Colonic mucosa (tissue), 4 donors: Measurements from ENCODE around the gene PLEK. TPM values are rescaled to one million over a fixed set of nuclear protein-coding genes. Genes with fewer than 3 reads are reported as not detected.
"Not testable (repeated sequence)": the region's sequence is repeated elsewhere in the genome, so short reads cannot be mapped to it uniquely, and the experiment has no call there.

Experiments
- DNase-seq: peaks from one replicate; pipeline ENCODE4 v3.0.0-alpha.2; 2020
- H3K27ac ChIP-seq: fragments of 200-600 bp; one replicate; pipeline ENCODE4 v1.8.0; 2021
- H3K27me3 ChIP-seq: fragments of 200-600 bp; one replicate; pipeline ENCODE4 v1.8.0; 2021
- H3K36me3 ChIP-seq: fragments of 200-600 bp; one replicate; pipeline ENCODE4 v1.8.0; 2021
- H3K4me1 ChIP-seq: fragments of 200-600 bp; one replicate; pipeline ENCODE4 v1.8.0; 2021; ENCODE audit warnings: mild to moderate bottlenecking
- H3K4me3 ChIP-seq: fragments of 200-600 bp; one replicate; pipeline ENCODE4 v1.8.0; 2021
- H3K9ac ChIP-seq, 2 donors: one replicate each; pipeline ENCODE4 v1.7.0; 2013; ENCODE audit warnings: control low read depth in 2 of 2, low read depth in 2 of 2, low read length in 2 of 2
- H3K9me3 ChIP-seq: fragments of 200-600 bp; one replicate; pipeline ENCODE4 v1.8.0; 2021
- intact Hi-C: fragments of 100-400 bp; cut with DNase I; formaldehyde crosslinking; loops from one replicate; pipeline ENCODE4 v1.14.1; 2022
- total RNA-seq, 2 donors: library from RNA; stranded (reverse); fragmentation: NEBNext Ultra II Directional in 1 of 2; extraction: Animal tissue kit (Norgen Biotek cat#: 25700) in 1 of 2; gene quantifications; one replicate each; pipeline ENCODE4 v1.2.1, GENCODE V29; 2021
- TF ChIP-seq, protein P1 (sequence below): fragments of 200-600 bp; IDR thresholded peaks from one replicate; pipeline ENCODE4 v1.8.0; 2022; ENCODE audit warnings: antibody characterized with exemption, mild to moderate bottlenecking
- donor health status: healthy.
- donor health status: DM: no; HTN: no; CAD: no.
- donor health status: DM: no; HTN: no; CAD: no.

Gene PLEK
- total RNA-seq, 2 donors from 2014 or later, result 2.6 to 5.1 TPM

DNA sequence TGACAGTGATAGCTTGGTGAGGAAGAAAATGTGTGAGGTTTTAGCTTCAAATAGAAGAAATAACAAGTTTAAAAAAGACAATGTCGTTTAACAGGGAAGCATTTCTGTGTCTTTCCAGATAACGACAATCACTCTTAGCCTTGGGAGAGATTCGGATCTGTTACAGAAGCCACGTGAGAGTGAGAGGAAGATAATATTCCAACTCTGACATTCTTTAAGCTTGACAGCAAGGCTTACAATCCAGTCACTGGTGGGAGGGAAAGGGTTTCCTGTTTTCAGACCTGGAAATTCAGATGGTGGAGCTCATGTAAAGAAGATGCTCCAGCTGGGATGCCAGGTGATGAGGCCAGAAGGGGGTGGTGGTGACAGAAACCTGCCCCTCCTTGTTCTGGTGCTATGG is 71.2 kb downstream of the PLEK start:
- no peak overlapping the region for H3K27ac ChIP-seq

DNA sequence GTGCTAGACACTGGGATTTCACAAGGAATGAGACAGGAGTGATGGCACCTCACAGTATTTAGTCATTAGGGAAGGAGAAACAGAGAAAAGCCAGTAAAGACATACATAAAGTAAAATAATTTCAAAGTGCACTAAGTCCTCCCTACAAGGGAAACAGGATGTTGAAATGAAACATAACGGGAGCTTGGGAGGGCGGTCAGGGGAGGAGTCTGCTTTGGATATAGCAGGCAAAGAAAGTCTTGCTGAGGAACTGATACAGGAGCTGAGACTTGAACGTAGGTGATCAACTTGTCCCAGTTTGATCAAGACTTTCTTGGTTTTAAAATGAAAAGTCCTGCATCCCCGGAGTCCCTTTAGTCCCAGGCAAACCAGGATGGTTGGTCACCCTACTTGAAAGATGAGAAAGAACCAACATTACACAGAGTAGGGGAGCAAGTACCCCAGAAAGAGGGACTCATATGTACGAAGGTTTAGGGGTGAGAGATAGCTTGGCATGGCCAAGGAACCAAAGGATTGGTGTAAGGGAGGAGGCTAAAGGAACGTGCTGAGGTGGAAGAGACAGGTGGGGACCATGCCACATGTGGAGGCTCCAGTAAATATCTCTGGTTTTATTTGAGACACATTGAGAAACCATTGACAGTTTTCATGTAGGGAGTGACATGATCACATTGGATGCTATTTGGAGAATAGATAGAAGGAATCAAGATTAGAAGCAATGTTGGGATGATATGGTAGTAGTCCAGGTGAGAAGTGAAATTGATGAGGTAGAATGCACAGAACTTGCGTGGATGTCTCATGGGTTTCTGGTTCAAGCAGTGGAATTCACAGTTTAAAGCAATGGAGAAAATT is 73.6 kb downstream of the PLEK start:
- Histone ChIP-seq H3K9ac (no peak overlapping the region), H3K36me3 (no peaks in the 10 kb centered on the region), H3K27me3 (no peaks in the 10 kb centered on the region), H3K27ac (no peak overlapping the region), H3K9me3 (no peaks in the 10 kb centered on the region), H3K4me1 (no peaks in the 10 kb centered on the region), H3K4me3 (no peak overlapping the region)
- TF ChIP-seq, protein P1, sequence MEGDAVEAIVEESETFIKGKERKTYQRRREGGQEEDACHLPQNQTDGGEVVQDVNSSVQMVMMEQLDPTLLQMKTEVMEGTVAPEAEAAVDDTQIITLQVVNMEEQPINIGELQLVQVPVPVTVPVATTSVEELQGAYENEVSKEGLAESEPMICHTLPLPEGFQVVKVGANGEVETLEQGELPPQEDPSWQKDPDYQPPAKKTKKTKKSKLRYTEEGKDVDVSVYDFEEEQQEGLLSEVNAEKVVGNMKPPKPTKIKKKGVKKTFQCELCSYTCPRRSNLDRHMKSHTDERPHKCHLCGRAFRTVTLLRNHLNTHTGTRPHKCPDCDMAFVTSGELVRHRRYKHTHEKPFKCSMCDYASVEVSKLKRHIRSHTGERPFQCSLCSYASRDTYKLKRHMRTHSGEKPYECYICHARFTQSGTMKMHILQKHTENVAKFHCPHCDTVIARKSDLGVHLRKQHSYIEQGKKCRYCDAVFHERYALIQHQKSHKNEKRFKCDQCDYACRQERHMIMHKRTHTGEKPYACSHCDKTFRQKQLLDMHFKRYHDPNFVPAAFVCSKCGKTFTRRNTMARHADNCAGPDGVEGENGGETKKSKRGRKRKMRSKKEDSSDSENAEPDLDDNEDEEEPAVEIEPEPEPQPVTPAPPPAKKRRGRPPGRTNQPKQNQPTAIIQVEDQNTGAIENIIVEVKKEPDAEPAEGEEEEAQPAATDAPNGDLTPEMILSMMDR, result no peak
- intact Hi-C loops, result no loop called here
- no peak for DNase-seq

More for the DNA sequence above, 71.2 kb downstream of the PLEK start:
- Histone ChIP-seq H3K4me1 (no peaks in the 10 kb centered on the region), H3K4me3 (no peak overlapping the region), H3K27me3 (no peaks in the 10 kb centered on the region), H3K36me3 (no peaks in the 10 kb centered on the region), H3K9me3 (no peaks in the 10 kb centered on the region), H3K9ac (no peak overlapping the region)
- intact Hi-C loops, result no loop called here
- DNase-seq, result no peak
- TF ChIP-seq, protein P1, result no peak

DNA sequence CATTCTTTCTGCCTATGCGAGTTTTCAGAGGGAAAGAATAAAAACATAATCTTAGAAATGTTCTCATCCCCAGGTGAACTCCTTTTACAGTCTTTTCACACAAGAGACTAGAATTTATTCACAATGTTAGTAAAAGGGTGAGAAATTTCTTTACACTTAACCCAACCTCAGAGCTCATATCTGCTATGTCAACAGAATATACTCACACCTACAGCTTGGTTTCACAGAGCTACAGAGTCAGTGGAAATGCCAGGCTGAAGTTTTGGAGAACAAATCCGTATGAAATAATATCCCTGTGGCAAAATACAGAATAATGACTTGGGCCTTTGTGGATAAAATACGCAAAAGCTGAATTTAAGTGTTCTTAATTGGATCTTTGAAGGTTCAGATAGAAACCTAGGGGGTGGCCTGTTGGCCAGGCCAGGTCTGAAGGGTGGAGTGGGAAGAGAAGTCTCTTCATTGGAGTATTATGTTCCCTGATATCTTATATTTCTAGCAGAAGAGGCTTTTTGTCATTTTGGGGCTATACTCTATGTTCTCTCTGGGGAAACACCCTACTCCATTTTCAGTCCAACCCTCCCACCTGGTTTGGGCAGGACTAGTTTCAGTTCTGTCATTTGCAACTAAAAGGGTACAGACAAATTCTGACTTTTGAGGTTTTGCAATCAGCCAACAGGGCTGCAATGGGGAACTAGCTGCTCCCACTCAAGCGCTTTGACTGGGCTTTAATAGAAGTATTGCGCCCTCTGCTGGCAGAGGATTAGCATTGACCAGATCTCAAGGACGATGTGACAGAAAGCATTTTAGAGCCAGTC is 76.3 kb downstream of the PLEK start:
- Histone ChIP-seq H3K27me3 (no peaks in the 10 kb centered on the region), H3K4me3 (no peak overlapping the region), H3K9ac (no peak overlapping the region), H3K36me3 (no peaks in the 10 kb centered on the region), H3K27ac (no peak overlapping the region), H3K9me3 (no peaks in the 10 kb centered on the region), H3K4me1 (no peaks in the 10 kb centered on the region)
- TF ChIP-seq, protein P1, result peak; percentile 81
- DNase-seq, result peak; percentile 80
- intact Hi-C loops, result loop anchor here (5.0 kb wide), 2 partner anchors 74 to 319 kb away; partner anchors contain the start of gene PLEK

DNA sequence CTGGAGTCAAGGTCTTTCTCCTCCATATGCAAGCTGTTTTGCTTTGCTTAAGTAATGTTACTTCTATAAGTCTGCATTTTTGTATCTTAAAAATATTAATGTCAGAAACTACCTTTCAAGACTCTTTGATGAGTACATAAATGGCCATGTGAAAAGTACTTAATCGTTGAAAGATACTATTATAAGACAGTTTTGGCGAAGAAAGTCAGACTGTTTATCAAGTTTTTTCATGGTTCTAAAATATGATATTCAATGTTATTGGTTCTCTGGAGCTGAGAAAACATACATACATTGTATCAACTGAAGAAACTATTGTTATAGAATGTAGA is 76.9 kb downstream of the PLEK start:
- Histone ChIP-seq H3K4me1 (no peaks in the 10 kb centered on the region), H3K36me3 (no peaks in the 10 kb centered on the region), H3K4me3 (no peak overlapping the region), H3K9ac (no peak overlapping the region), H3K27me3 (no peaks in the 10 kb centered on the region), H3K9me3 (no peaks in the 10 kb centered on the region), H3K27ac (no peak overlapping the region)
- TF ChIP-seq, protein P1, result no peak
- no peak for DNase-seq
- intact Hi-C loops, result loop anchor here (5.0 kb wide), 2 partner anchors 75 to 320 kb away; partner anchors contain the start of gene PLEK

DNA sequence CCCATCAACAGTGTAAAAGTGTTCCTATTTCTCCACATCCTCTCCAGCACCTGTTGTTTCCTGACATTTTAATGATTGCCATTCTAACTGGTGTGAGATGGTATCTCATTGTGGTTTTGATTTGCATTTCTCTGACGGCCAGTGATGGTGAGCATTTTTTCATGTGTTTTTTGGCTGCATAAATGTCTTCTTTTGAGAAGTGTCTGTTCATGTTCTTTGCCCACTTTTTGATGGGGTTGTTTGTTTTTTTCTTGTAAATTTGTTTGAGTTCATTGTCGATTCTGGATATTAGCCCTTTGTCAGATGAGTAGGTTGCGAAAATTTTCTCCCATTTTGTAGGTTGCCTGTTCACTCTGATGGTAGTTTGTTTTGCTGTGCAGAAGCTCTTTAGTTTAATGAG is 81.3 kb downstream of the PLEK start:
- H3K4me1 ChIP-seq, DNase-seq, H3K4me3 ChIP-seq, intact Hi-C loops, H3K9ac ChIP-seq, H3K27ac ChIP-seq, H3K27me3 ChIP-seq, H3K9me3 ChIP-seq, H3K36me3 ChIP-seq: not testable (repeated sequence)

Other genes starting within 250 kb of the PLEK start
- 1 to 10 TPM; 6.0 to 9.9 TPM for gene PNO1, start 207.4 kb upstream of the PLEK start, total RNA-seq
- gene PPP3R1, start 112.8 kb upstream of the PLEK start, total RNA-seq, result 10 to 100 TPM; 45.1 to 67.8 TPM
- 1 to 10 TPM; 2.5 to 6.4 TPM for gene CNRIP1, start 45.3 kb upstream of the PLEK start, total RNA-seq
- 1 to 10 TPM; 1.5 to 2.3 TPM for gene FBXO48, start 102.0 kb downstream of the PLEK start, total RNA-seq
- 1 to 10 TPM in 1 of 2 donors, under 1 TPM in 1; 0.96 to 2.6 TPM for gene APLF, start 102.3 kb downstream of the PLEK start, total RNA-seq